ENCODE measurements around the gene SMTN.

DNA sequence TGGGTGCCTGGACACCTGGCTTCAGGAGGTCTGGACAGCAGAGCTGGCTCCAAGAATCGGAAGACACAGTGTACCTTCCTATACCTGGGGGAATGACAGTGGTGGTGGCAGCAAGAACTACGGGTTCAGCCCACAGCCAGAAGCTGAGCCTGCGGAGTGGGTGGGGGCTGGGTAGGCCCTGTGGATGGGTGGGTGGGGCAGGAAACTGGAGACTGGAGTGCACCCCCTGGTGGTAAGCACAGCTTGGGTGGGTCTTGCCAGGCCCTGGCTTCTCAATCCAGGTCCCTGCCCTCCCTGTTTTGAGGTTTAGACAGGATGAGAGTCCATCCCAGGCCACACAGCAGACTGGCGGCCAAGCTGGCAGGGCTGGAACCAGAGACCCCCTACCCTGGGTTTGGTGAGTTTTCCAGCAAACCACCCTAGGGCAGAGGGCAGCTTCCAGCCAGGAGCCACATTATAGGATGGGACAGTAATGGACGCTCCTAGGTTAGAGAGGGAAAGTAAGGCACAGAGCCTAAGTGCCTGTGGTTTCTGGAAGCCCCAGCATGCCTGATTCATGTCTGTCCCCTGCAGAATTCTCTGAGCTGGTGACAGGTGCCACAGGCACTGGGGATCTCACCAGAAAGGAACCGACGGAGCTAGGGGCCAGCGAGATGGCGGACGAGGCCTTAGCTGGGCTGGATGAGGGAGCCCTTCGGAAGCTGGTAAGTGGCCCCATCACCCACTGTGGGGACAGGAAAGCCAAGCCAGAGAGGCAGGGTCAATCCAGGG, 1.7 kb downstream of the SMTN start:
- TF ChIP-seq, protein P1, sequence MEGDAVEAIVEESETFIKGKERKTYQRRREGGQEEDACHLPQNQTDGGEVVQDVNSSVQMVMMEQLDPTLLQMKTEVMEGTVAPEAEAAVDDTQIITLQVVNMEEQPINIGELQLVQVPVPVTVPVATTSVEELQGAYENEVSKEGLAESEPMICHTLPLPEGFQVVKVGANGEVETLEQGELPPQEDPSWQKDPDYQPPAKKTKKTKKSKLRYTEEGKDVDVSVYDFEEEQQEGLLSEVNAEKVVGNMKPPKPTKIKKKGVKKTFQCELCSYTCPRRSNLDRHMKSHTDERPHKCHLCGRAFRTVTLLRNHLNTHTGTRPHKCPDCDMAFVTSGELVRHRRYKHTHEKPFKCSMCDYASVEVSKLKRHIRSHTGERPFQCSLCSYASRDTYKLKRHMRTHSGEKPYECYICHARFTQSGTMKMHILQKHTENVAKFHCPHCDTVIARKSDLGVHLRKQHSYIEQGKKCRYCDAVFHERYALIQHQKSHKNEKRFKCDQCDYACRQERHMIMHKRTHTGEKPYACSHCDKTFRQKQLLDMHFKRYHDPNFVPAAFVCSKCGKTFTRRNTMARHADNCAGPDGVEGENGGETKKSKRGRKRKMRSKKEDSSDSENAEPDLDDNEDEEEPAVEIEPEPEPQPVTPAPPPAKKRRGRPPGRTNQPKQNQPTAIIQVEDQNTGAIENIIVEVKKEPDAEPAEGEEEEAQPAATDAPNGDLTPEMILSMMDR (IDR thresholded peaks at IDR 0.05): peak; percentile 57
- TF ChIP-seq POLR2AphosphoS5 (IDR thresholded peaks at IDR 0.05; ENCODE audit: low read depth, low read length) (no peak), NFIC (IDR thresholded peaks at IDR 0.05; ENCODE audit: borderline replicate concordance) (no peak), REST (IDR thresholded peaks at IDR 0.05; ENCODE audit: low read depth, low read length) (no peak), RCOR1 (IDR thresholded peaks at IDR 0.05; ENCODE audit: low read length) (no peak), EP300 (IDR thresholded peaks at IDR 0.05; ENCODE audit: borderline replicate concordance in 1 of 2, low read depth in 1 of 2, low read length in 1 of 2) (no peak), ELF1 (IDR thresholded peaks at IDR 0.05) (no peak)

Data from SK-N-SH (cell line).